ENCODE measurements around the gene SLC25A45. TPM values are rescaled to one million over a fixed set of nuclear protein-coding genes. Genes with fewer than 3 reads are reported as not detected.

Gene SLC25A45
- total RNA-seq, 1 experiment from 2014 or later, result 8.5 TPM

- ChIA-PET CTCF (no interaction called here), POLR2A (interaction anchor here (0.5 to 7.8 kb wide), 11 partner anchors 31 to 149 kb away, joined by 3 to 113 read pairs (median 3); partner anchors contain the start of gene MALAT1)
- no peak for TF ChIP-seq CTCF (IDR thresholded peaks at IDR 0.05; ENCODE audit: insufficient read depth in 1 of 2, low read depth in 1 of 2, low read length in 1 of 2, severe bottlenecking in 1 of 2, unreplicated experiment in 1 of 2)
- intact Hi-C loops (cut with micrococcal nuclease; ENCODE audit: unreplicated experiment), result no loop called here
- H3K4me1 ChIP-seq, result peaks cover 41% of the 10 kb centered on the region
- H3K27me3 Mint-ChIP-seq (ENCODE audit: insufficient read depth, unreplicated experiment), result peaks cover 5% of the 10 kb centered on the region
- H3K4me3 Mint-ChIP-seq (ENCODE audit: unreplicated experiment), result peak overlapping the region; percentile 92
- peak overlapping the region; percentile 73 for H3K4me3 ChIP-seq (ENCODE audit: low read depth, low read length)
- H3K27me3 ChIP-seq (replicated peaks; ENCODE audit: control insufficient read depth, insufficient read depth, low read length), result no peaks in the 10 kb centered on the region
- H3K36me3 Mint-ChIP-seq (ENCODE audit: insufficient read depth, unreplicated experiment), result peaks cover 82% of the 10 kb centered on the region
- H3K9me3 ChIP-seq, result no peaks in the 10 kb centered on the region
- DNase-seq, result no peak
- no TSS peak for BruUV-seq (replicated peaks)
- peaks cover 63% of the 10 kb centered on the region for H3K4me1 Mint-ChIP-seq (ENCODE audit: low read depth, unreplicated experiment)
- no peaks in the 10 kb centered on the region for H3K9me3 Mint-ChIP-seq (ENCODE audit: unreplicated experiment)
- peak overlapping the region; percentile 95 for H3K27ac Mint-ChIP-seq (ENCODE audit: unreplicated experiment)
- H3K36me3 ChIP-seq (ENCODE audit: control insufficient read depth, insufficient read depth, low read length), result peaks cover 8% of the 10 kb centered on the region
These were observed 42.0 kb upstream of the SLC25A45 start for GRCh38 chr11:65424205-65425104.

- intact Hi-C loops (cut with micrococcal nuclease; ENCODE audit: unreplicated experiment), result no loop called here
- Histone ChIP-seq H3K4me1 (peaks cover 46% of the 10 kb centered on the region), H3K36me3 (ENCODE audit: control insufficient read depth, insufficient read depth, low read length) (peaks cover 8% of the 10 kb centered on the region), H3K27me3 (replicated peaks; ENCODE audit: control insufficient read depth, insufficient read depth, low read length) (no peaks in the 10 kb centered on the region), H3K9me3 (no peaks in the 10 kb centered on the region), H3K4me3 (ENCODE audit: low read depth, low read length) (peak overlapping the region; percentile 73)
- POLR2A ChIA-PET, result interaction anchor here (0.7 to 7.8 kb wide), 17 partner anchors 19 to 696 kb away, joined by 3 to 113 read pairs (median 4); partner anchors contain the start of genes DPF2, FRMD8, MALAT1 and PCNX3
- no peak for DNase-seq
- Mint-ChIP-seq H3K27ac (ENCODE audit: unreplicated experiment) (peak overlapping the region; percentile 95), H3K36me3 (ENCODE audit: insufficient read depth, unreplicated experiment) (peaks cover 82% of the 10 kb centered on the region), H3K4me3 (ENCODE audit: unreplicated experiment) (peak overlapping the region; percentile 92), H3K27me3 (ENCODE audit: insufficient read depth, unreplicated experiment) (peaks cover 5% of the 10 kb centered on the region), H3K9me3 (ENCODE audit: unreplicated experiment) (no peaks in the 10 kb centered on the region), H3K4me1 (ENCODE audit: low read depth, unreplicated experiment) (peaks cover 63% of the 10 kb centered on the region)
- TF ChIP-seq CTCF (IDR thresholded peaks at IDR 0.05; ENCODE audit: insufficient read depth in 1 of 2, low read depth in 1 of 2, low read length in 1 of 2, severe bottlenecking in 1 of 2, unreplicated experiment in 1 of 2), result no peak
- CTCF ChIA-PET, result no interaction called here
- BruUV-seq (replicated peaks), result no TSS peak
These were observed 41.2 kb upstream of the SLC25A45 start for GRCh38 chr11:65423516-65424204.
